ENCODE measurements around the gene ATP6V0B.

DNA sequence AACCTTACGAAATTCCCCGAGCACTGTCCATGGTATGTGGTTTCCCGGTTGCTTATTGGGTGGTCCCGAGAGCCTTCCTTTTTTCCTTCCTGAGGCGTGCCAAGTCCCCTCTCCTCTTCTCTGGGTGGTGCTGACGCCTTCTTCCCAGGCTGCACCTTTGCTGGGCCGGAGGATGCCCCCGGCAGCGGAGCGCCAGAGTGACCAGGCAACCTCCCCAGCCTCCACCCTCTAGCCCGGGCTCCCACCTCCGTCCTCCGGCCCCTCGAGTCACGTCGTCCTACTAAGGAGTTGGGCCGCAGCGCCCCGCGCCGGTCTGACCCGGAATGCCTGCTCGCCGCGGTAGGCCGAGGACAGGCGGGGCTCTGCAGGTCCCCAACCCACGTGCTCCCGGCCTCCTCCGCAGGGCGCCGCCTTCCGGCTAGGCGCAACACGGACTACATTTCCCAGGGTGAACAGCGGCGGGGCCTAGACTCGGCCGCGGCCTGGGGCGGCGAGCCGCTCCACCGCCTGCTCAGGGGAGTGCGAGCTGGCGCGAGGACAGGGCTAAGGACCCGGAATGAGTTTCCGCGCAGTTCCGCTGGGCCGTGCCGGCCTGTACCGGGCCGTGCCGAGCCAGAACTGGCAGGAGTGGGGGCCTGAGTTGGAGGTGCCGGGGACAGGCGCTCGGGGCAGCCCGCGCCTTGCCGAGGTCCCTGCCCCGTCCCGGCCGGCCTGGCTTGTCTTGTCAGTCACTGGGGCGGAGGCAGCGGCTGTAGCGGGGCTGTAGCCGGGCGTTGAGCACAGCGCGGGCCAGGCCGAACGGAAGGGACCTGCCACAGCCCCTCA, 28.3 kb upstream of the ATP6V0B start, which contains the start of gene IPO13:
- TF ChIP-seq, protein P1, sequence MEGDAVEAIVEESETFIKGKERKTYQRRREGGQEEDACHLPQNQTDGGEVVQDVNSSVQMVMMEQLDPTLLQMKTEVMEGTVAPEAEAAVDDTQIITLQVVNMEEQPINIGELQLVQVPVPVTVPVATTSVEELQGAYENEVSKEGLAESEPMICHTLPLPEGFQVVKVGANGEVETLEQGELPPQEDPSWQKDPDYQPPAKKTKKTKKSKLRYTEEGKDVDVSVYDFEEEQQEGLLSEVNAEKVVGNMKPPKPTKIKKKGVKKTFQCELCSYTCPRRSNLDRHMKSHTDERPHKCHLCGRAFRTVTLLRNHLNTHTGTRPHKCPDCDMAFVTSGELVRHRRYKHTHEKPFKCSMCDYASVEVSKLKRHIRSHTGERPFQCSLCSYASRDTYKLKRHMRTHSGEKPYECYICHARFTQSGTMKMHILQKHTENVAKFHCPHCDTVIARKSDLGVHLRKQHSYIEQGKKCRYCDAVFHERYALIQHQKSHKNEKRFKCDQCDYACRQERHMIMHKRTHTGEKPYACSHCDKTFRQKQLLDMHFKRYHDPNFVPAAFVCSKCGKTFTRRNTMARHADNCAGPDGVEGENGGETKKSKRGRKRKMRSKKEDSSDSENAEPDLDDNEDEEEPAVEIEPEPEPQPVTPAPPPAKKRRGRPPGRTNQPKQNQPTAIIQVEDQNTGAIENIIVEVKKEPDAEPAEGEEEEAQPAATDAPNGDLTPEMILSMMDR (IDR thresholded peaks at IDR 0.05; ENCODE audit: poor library complexity, severe bottlenecking), result peak; percentile 98
- TF ChIP-seq RAD21 (conservative IDR thresholded peaks at IDR 0.05) (peak; percentile 81), EZH2 (IDR thresholded peaks at IDR 0.05; ENCODE audit: borderline replicate concordance, insufficient read depth, low read length, poor library complexity, severe bottlenecking) (no peak), POLR2AphosphoS5 (IDR thresholded peaks at IDR 0.05) (peak; percentile 91), MXI1 (conservative IDR thresholded peaks at IDR 0.05; ENCODE audit: poor library complexity, severe bottlenecking) (peak; percentile 92)
- TF ChIP-seq, protein P2, sequence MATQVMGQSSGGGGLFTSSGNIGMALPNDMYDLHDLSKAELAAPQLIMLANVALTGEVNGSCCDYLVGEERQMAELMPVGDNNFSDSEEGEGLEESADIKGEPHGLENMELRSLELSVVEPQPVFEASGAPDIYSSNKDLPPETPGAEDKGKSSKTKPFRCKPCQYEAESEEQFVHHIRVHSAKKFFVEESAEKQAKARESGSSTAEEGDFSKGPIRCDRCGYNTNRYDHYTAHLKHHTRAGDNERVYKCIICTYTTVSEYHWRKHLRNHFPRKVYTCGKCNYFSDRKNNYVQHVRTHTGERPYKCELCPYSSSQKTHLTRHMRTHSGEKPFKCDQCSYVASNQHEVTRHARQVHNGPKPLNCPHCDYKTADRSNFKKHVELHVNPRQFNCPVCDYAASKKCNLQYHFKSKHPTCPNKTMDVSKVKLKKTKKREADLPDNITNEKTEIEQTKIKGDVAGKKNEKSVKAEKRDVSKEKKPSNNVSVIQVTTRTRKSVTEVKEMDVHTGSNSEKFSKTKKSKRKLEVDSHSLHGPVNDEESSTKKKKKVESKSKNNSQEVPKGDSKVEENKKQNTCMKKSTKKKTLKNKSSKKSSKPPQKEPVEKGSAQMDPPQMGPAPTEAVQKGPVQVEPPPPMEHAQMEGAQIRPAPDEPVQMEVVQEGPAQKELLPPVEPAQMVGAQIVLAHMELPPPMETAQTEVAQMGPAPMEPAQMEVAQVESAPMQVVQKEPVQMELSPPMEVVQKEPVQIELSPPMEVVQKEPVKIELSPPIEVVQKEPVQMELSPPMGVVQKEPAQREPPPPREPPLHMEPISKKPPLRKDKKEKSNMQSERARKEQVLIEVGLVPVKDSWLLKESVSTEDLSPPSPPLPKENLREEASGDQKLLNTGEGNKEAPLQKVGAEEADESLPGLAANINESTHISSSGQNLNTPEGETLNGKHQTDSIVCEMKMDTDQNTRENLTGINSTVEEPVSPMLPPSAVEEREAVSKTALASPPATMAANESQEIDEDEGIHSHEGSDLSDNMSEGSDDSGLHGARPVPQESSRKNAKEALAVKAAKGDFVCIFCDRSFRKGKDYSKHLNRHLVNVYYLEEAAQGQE (IDR thresholded peaks at IDR 0.05; ENCODE audit: borderline replicate concordance), result peak; percentile 84

Data from neural cell (in vitro differentiated cells).